ENCODE data around the gene VEGFB. TPM values are rescaled to one million over a fixed set of nuclear protein-coding genes. Genes with fewer than 3 reads are reported as not detected.

The VEGFB gene
- total RNA-seq, 1 donor from 2014 or later = 150 TPM

DNA sequence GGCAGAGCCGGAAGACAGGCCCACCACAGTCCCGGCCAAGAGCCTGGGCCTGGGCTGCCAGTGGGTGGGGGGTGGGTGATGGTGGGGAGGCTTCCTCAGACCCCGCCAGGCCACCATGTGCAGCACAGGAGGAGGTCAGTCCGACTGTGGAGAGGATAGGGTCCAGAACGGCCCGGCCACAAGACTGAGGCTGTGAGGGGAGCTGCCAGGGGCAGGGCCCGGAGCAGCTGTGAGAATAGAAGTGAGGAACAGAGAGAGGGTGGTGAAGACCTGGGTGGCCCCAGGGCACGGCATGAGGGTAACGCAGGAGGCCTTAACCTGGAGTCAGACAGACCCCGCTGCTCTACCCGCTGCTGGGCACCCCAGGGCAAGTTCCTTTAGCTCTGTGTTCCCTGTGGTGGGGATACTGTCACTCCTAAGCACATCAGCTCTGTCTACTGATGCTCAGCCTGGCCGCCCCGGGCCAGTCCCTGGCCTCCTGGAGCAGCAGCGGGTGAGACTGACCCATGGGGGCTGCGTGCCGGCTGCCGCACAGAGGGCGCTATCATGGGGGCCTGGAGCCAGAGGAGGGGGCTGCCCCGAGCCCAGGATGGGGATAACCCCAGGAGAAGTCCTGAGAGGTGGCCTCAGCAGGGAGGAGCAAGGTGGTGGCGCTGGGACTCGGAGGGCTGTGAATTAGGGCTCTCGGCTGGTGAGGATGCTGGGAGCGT is 26.1 kb upstream of the VEGFB start:
- no peak for TF ChIP-seq CTCF (IDR thresholded peaks at IDR 0.05)
- Histone ChIP-seq H3K36me3 (peaks cover 51% of the 10 kb centered on the region), H3K4me1 (peaks cover 50% of the 10 kb centered on the region), H3K27me3 (ENCODE audit: low read depth) (no peaks in the 10 kb centered on the region), H3K27ac (peak overlapping the region; percentile 85), H3K4me3 (peak overlapping the region; percentile 64), H3K9me3 (no peaks in the 10 kb centered on the region)
- intact Hi-C loops (cut with DNase I) = no loop called here
- no peak for ATAC-seq
- no peak for DNase-seq

DNA sequence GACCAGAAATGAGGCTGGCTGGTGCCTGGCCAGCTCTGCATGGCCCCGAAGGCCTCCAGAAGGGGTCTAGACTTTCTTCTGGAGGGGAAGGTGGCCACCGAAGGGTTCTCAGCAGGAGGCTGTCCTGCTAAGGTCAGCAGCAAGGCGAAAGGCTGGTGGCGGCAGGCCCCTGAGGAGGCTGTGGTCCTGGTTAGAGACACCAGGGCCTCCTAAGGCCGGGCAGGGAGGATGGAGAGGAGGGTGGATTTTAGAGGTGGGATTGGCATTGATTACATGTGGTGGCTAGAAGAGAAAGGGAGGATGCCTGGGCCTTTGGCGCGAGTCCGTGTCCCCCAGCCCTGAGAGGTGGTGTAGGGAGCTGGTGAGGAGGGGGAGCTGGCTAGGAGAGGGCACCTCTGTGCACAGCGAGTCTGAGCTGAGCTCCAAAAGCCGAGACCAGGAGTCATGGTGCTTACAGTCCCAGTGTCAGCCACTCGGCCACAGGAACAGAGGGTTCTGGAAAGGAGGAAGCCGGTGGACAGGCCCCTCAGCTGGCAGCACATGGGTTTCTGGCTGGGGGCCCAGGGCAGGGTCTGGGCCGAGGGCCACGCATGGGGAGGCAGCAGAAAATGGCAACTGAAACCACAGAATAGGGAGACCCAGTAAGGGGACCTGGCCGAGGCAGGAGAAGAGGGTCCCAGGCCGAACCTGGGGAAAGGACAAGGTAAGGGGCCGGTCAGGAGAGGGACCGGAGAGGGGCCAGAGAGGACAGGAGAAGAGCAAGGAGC is 25.4 kb upstream of the VEGFB start:
- DNase-seq (no peak), ATAC-seq (no peak)
- peak overlapping the region; percentile 85 for H3K27ac ChIP-seq
- no peak overlapping the region for H3K4me3 ChIP-seq
- peaks cover 49% of the 10 kb centered on the region for H3K4me1 ChIP-seq
- intact Hi-C loops (cut with DNase I) = no loop called here
- H3K36me3 ChIP-seq = peaks cover 44% of the 10 kb centered on the region
- TF ChIP-seq CTCF (IDR thresholded peaks at IDR 0.05) = no peak
- no peaks in the 10 kb centered on the region for H3K27me3 ChIP-seq (ENCODE audit: low read depth)
- no peaks in the 10 kb centered on the region for H3K9me3 ChIP-seq

- intact Hi-C loops (cut with DNase I) = no loop called here
- H3K27ac ChIP-seq = no peak overlapping the region
- H3K4me1 ChIP-seq = peaks cover 43% of the 10 kb centered on the region
- no peaks in the 10 kb centered on the region for H3K9me3 ChIP-seq
- peaks cover 46% of the 10 kb centered on the region for H3K36me3 ChIP-seq
- DNase-seq = no peak
- H3K27me3 ChIP-seq (ENCODE audit: low read depth) = no peaks in the 10 kb centered on the region
- H3K4me3 ChIP-seq = no peak overlapping the region
- ATAC-seq = no peak
- no peak for TF ChIP-seq CTCF (IDR thresholded peaks at IDR 0.05)
Observed at GRCh38 chr11:64209563-64209843, 24.9 kb upstream of the VEGFB start.

DNA sequence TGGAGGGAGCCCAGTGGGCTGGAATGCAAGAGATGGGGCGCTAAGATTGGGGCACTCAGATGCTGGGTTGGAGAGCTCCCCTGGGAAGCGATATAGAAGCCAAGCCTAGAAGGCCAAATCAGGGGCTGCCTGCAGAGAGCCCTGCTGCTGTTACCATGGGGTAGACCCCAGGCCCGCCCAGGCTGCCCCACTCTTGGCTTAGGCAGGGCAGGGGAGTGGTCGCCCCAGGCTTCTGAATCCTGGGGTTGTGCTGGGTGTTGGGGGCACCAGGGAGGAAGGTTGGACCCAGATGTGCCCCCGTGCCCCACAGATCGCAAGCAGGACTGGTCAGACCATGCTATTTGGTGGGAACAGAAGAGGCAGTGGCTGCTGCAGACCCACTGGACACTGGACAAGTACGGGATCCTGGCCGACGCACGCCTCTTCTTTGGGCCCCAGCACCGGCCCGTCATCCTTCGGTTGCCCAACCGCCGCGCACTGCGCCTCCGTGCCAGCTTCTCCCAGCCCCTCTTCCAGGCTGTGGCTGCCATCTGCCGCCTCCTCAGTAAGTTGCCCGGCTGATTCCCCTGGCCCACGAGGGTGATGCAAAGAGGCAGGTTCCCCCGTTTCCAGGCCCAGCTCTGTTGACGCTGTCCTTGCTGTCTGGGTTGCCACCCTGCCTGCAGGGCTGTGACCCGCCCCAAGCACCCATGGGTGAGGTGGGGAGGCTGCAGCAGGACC is 23.9 kb upstream of the VEGFB start:
- Histone ChIP-seq H3K27me3 (ENCODE audit: low read depth) (no peaks in the 10 kb centered on the region), H3K4me3 (no peak overlapping the region), H3K36me3 (peaks cover 49% of the 10 kb centered on the region), H3K4me1 (peaks cover 34% of the 10 kb centered on the region), H3K27ac (no peak overlapping the region), H3K9me3 (no peaks in the 10 kb centered on the region)
- ATAC-seq (no peak), DNase-seq (no peak)
- intact Hi-C loops (cut with DNase I) = no loop called here
- no peak for TF ChIP-seq CTCF (IDR thresholded peaks at IDR 0.05)

- no peak overlapping the region for H3K27ac ChIP-seq
- H3K27me3 ChIP-seq (ENCODE audit: low read depth) = no peaks in the 10 kb centered on the region
- peaks cover 41% of the 10 kb centered on the region for H3K36me3 ChIP-seq
- H3K4me3 ChIP-seq = no peak overlapping the region
- intact Hi-C loops (cut with DNase I) = no loop called here
- H3K9me3 ChIP-seq = no peaks in the 10 kb centered on the region
- TF ChIP-seq CTCF (IDR thresholded peaks at IDR 0.05) = no peak
- H3K4me1 ChIP-seq = peaks cover 25% of the 10 kb centered on the region
- ATAC-seq = no peak
- DNase-seq = no peak
Observed at GRCh38 chr11:64211181-64211872, 23.1 kb upstream of the VEGFB start.
